Endothelial cell of umbilical vein (primary cell): ENCODE data around the gene MRGPRF. TPM values are rescaled to one million over a fixed set of nuclear protein-coding genes. Genes with fewer than 3 reads are reported as not detected.

Experiments
- BruUV-seq: library from RNA; stranded (reverse); fragments of 400-500 nt; replicated peaks from 2 replicates; lab custom pipeline; 2021; lab: Mats Ljungman, UMichigan
- CTCF ChIA-PET: fragments of 300-600, 350-600 bp; sonication (Branson Sonifier 250); formaldehyde crosslinking; loops from one replicate; lab custom pipeline; 2021; ENCODE audit warnings: antibody characterized with exemption, inconsistent platforms; lab: Charles Lee
- POLR2A ChIA-PET: fragments of 300-600, 350-600 bp; sonication (Branson Sonifier 250); formaldehyde crosslinking; loops from one replicate; lab custom pipeline; 2021; ENCODE audit warnings: antibody characterized with exemption, inconsistent platforms; lab: Charles Lee
- DNase-seq: peaks from one replicate; pipeline ENCODE4 v3.0.0-alpha.2; 2011; ENCODE audit warnings: low read depth, low spot score
- FAIRE-seq: peaks from 2 replicates; lab custom pipeline; 2011; peaks lifted over from hg19 to GRCh38; lab: Jason Lieb, UNC
- H2AFZ ChIP-seq: 2 replicates; pipeline ENCODE4 v1.6.0; 2012; ENCODE audit warnings: low read depth, low read length, control low read depth, inconsistent platforms
- H3K27ac ChIP-seq: 2 replicates; pipeline ENCODE4 v1.5.1; 2011; ENCODE audit warnings: low read depth, mild to moderate bottlenecking, control low read depth, low read length, moderate library complexity; ENCODE audit not compliant: insufficient read depth
- H3K27me3 ChIP-seq, 2 experiments: 2 replicates each; pipeline versions ENCODE4 v1.6.0 to v1.6.1; 2011; ENCODE audit warnings: low read length in 2 of 2, mixed read lengths in 1 of 2; ENCODE audit not compliant: control insufficient read depth in 2 of 2, insufficient read depth in 2 of 2
- H3K36me3 ChIP-seq, 2 experiments: 2 replicates in 1 of 2; 3 replicates in 1 of 2; pipeline ENCODE4 v1.5.1; 2011; ENCODE audit warnings: low read length in 2 of 2, mild to moderate bottlenecking in 1 of 2, moderate library complexity in 1 of 2; ENCODE audit not compliant: control insufficient read depth in 2 of 2, insufficient read depth in 2 of 2; ENCODE audit errors: extremely low read depth in 1 of 2
- H3K4me1 ChIP-seq: 3 replicates; pipeline ENCODE4 v1.5.1; 2011; ENCODE audit warnings: mild to moderate bottlenecking, low read length; ENCODE audit not compliant: control insufficient read depth, insufficient read depth; ENCODE audit errors: extremely low read depth
- H3K4me2 ChIP-seq: 2 replicates; pipeline ENCODE4 v1.6.1; 2011; ENCODE audit warnings: low read length, control low read depth, mixed read lengths; ENCODE audit not compliant: insufficient read depth
- H3K4me3 ChIP-seq, 3 experiments: fragments of 200-600 bp in 1 of 3; sonication (generic), shearing (Covaris generic) in 1 of 3; replicated peaks in 1 of 3; 2 replicates each; pipeline ENCODE4 v1.5.1; 2011 to 2016; ENCODE audit warnings: control low read depth in 3 of 3, low read length in 3 of 3, mild to moderate bottlenecking in 2 of 3, inconsistent platforms in 1 of 3, low read depth in 1 of 3, moderate library complexity in 1 of 3; ENCODE audit not compliant: insufficient read depth in 1 of 3
- H3K79me2 ChIP-seq: 2 replicates; pipeline ENCODE4 v1.6.0; 2012; ENCODE audit warnings: low read length, inconsistent platforms; ENCODE audit not compliant: control insufficient read depth, insufficient read depth
- H3K9ac ChIP-seq: replicated peaks from 2 replicates; pipeline ENCODE3; 2011; ENCODE audit warnings: low read length, control low read depth; ENCODE audit not compliant: insufficient read depth; ENCODE audit errors: extremely low read depth
- H3K9me1 ChIP-seq: replicated peaks from 3 replicates; pipeline ENCODE4 v1.6.0; 2011; ENCODE audit warnings: mild to moderate bottlenecking, low read length; ENCODE audit not compliant: control insufficient read depth, insufficient read depth; ENCODE audit errors: extremely low read depth
- H3K9me3 ChIP-seq: replicated peaks from 2 replicates; pipeline ENCODE4 v1.5.1; 2012; ENCODE audit warnings: low read length, inconsistent platforms; ENCODE audit not compliant: control insufficient read depth, insufficient read depth
- H4K20me1 ChIP-seq: replicated peaks from 2 replicates; pipeline ENCODE3; 2011; ENCODE audit warnings: mild to moderate bottlenecking, low read length; ENCODE audit not compliant: control insufficient read depth, insufficient read depth; ENCODE audit errors: extremely low read depth
- EZH2 ChIP-seq: IDR thresholded peaks from 2 replicates; pipeline ENCODE4 v1.6.1; 2012; ENCODE audit warnings: borderline replicate concordance, low read depth, mild to moderate bottlenecking, moderate library complexity, low read length, inconsistent platforms; ENCODE audit not compliant: severe bottlenecking
- FOS ChIP-seq: IDR thresholded peaks from 2 replicates; pipeline ENCODE4 v1.6.1; 2011; ENCODE audit warnings: mild to moderate bottlenecking, low read length, moderate library complexity, borderline replicate concordance; ENCODE audit not compliant: insufficient read depth
- GATA2 ChIP-seq: IDR thresholded peaks from 2 replicates; pipeline ENCODE4 v1.7.0; 2011; ENCODE audit warnings: low read depth, mild to moderate bottlenecking, moderate library complexity, mixed read lengths, low read length; ENCODE audit not compliant: insufficient read length, insufficient read depth
- JUN ChIP-seq: IDR thresholded peaks from 2 replicates; pipeline ENCODE4 v1.6.1; 2011; ENCODE audit warnings: borderline replicate concordance, low read depth; ENCODE audit not compliant: insufficient read length, insufficient read depth
- MYC ChIP-seq: IDR thresholded peaks from one replicate; pipeline ENCODE4 v1.6.1; 2011; ENCODE audit warnings: mild to moderate bottlenecking, low read depth, low read length
- POLR2A ChIP-seq: IDR thresholded peaks from 2 replicates; pipeline ENCODE4 v1.6.1; 2012; ENCODE audit warnings: low read depth, mild to moderate bottlenecking, control low read depth, low read length
- POLR2AphosphoS5 ChIP-seq: IDR thresholded peaks from 2 replicates; pipeline ENCODE4 v1.6.1; 2012; ENCODE audit warnings: low read depth, mild to moderate bottlenecking, control low read depth, low read length, moderate library complexity; ENCODE audit not compliant: insufficient read depth
- dilution Hi-C: fragments of 300-500 bp; cut with MboI; formaldehyde crosslinking; loops from one replicate; pipeline ENCODE4 v1.15.0; 2019; ENCODE audit warnings: low sequenced_read_pairs; ENCODE audit not compliant: extremely low pct_ligation_motif_present
- intact Hi-C: fragments of 100-400 bp; cut with micrococcal nuclease; formaldehyde crosslinking; loops from one replicate; pipeline ENCODE4 v1.10.0; 2022
- polyA plus RNA-seq, 4 experiments: library from polyadenylated mRNA; depleted of rRNA in 3 of 4; stranded (reverse) in 3 of 4; unstranded in 1 of 4; fragments of >200 nt; gene quantifications; 2 replicates each; pipeline versions ENCODE4 v1.2.1 to v1.2.3, GENCODE V29; 2011 to 2012; ENCODE audit warnings: missing spikeins in 1 of 4
- total RNA-seq: library from RNA; stranded (reverse); gene quantifications from 2 replicates; pipeline ENCODE4 v1.2.3, GENCODE V29; 2021
- TF ChIP-seq, protein P1 (sequence below): IDR thresholded peaks from 2 replicates; pipeline ENCODE4 v1.6.1; 2011; ENCODE audit not compliant: insufficient read depth, insufficient read length
- TF ChIP-seq, protein P2 (sequence below), 2 donors: IDR thresholded peaks; 1 replicate in 1 of 2; 2 replicates in 1 of 2; pipeline ENCODE4 v1.5.1; 2011; ENCODE audit warnings: low read length in 2 of 2, mild to moderate bottlenecking in 2 of 2, moderate library complexity in 2 of 2, control low read depth in 1 of 2, inconsistent platforms in 1 of 2, low read depth in 1 of 2; ENCODE audit not compliant: insufficient read depth in 1 of 2; ENCODE audit errors: extremely low read depth in 1 of 2

MRGPRF gene
- total and polyA plus RNA-seq, 2 donors (not counting 3 experiments of a cell fraction or from before 2014, with no cell fraction given), result not detected

DNA sequence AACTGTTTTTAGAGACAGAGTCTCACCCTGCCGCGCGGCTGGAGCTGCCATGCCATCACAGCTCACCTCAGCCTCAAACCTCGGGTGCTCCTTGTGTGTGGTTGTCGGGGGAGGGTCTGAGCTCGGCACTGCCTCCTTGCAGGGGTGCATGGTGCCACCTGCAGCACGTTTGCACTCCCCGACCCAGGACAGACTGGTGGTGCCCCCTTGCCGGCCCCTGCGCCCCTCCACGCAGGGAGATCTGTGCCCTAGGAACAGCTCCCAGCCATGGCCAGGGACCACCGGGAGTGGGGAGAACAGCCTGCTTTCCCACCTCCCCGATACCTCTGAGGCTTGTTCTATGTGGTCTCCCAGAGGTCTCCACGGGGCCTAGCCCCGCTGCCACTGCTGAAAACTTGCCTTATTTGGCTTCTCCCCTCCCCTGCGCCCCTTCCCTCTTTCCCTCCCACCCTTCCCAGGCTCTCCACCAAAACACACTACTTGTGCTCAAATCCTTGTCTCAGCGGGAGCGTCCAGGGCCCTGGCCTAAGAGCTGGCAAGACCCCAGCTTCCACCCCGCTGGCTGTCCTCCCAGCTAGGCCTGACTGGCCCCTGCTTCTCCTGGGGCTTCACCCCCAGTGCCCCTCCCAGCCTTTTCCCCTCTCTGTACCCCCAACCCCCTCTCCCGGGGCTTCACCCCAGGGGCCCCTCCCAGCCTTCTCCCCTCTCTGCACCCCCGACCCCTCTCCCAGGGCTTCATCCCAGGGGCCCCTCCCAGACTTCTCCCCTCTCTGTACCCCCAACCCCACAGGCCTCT, 22.3 kb upstream of the MRGPRF start:
- H3K36me3 ChIP-seq, result no peaks in the 10 kb centered on the region
- no TSS peak for BruUV-seq
- ChIA-PET CTCF (interaction anchor here (0.7 to 0.9 kb wide), 2 partner anchors 9 kb away, joined by 4 read pairs; no protein-coding TSS in a partner anchor), POLR2A (no interaction called here)
- no peaks in the 10 kb centered on the region for H3K79me2 ChIP-seq
- H3K4me3 ChIP-seq, result no peak overlapping the region
- FAIRE-seq (no peak), DNase-seq (no peak)
- no peak overlapping the region for H3K9ac ChIP-seq
- no peak overlapping the region for H3K27ac ChIP-seq
- peaks cover 0 to 3% of the 10 kb centered on the region in 2 experiments for H3K27me3 ChIP-seq
- no peak overlapping the region for H2AFZ ChIP-seq
- H3K9me3 ChIP-seq, result no peaks in the 10 kb centered on the region
- dilution Hi-C loops (no loop called here), intact Hi-C loops (no loop called here)
- TF ChIP-seq FOS (no peak), EZH2 (no peak), MYC (no peak), GATA2 (no peak), JUN (no peak), POLR2A (no peak), POLR2AphosphoS5 (no peak)
- TF ChIP-seq, protein P1, sequence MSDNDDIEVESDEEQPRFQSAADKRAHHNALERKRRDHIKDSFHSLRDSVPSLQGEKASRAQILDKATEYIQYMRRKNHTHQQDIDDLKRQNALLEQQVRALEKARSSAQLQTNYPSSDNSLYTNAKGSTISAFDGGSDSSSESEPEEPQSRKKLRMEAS, result no peak
- TF ChIP-seq, protein P2, sequence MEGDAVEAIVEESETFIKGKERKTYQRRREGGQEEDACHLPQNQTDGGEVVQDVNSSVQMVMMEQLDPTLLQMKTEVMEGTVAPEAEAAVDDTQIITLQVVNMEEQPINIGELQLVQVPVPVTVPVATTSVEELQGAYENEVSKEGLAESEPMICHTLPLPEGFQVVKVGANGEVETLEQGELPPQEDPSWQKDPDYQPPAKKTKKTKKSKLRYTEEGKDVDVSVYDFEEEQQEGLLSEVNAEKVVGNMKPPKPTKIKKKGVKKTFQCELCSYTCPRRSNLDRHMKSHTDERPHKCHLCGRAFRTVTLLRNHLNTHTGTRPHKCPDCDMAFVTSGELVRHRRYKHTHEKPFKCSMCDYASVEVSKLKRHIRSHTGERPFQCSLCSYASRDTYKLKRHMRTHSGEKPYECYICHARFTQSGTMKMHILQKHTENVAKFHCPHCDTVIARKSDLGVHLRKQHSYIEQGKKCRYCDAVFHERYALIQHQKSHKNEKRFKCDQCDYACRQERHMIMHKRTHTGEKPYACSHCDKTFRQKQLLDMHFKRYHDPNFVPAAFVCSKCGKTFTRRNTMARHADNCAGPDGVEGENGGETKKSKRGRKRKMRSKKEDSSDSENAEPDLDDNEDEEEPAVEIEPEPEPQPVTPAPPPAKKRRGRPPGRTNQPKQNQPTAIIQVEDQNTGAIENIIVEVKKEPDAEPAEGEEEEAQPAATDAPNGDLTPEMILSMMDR (IDR thresholded peaks at IDR 0.05; ENCODE audit: extremely low read depth in 1 of 2, insufficient read depth in 1 of 2, low read depth in 1 of 2, low read length in 2 of 2), result no peak
- no peaks in the 10 kb centered on the region for H3K4me1 ChIP-seq
- no peaks in the 10 kb centered on the region for H4K20me1 ChIP-seq
- H3K4me2 ChIP-seq, result no peak overlapping the region
- no peaks in the 10 kb centered on the region for H3K9me1 ChIP-seq
